Activated T-helper 2 cell treated with anti-CD3 and anti-CD28 coated beads, Interferon-gamma antibody, Interleukin-2, Interleukin-4, amounts not matched to agents 10 μg/mL and 5 μg/mL and 100 μg/mL, durations not matched to agents 14 hours and 24 hours and 36 hours (primary cell): ENCODE results near the gene S100A10. TPM values are rescaled to one million over a fixed set of nuclear protein-coding genes. Genes with fewer than 3 reads are reported as not detected.
A peak's percentile ranks its signal among the peaks of the same experiment; 100 is the strongest.

Source experiments
- DNase-seq: peaks from one replicate; pipeline ENCODE4 v3.0.0; 2021; ENCODE audit warnings: low spot score
- H3K27ac Mint-ChIP-seq: one replicate; pipeline ENCODE4 v1.8.0; 2021; ENCODE audit warnings: mixed read lengths
- H3K27me3 Mint-ChIP-seq: one replicate; pipeline ENCODE4 v1.8.0; 2021; ENCODE audit warnings: low read depth, mixed read lengths
- H3K36me3 Mint-ChIP-seq: one replicate; pipeline ENCODE4 v1.8.0; 2021; ENCODE audit warnings: low read depth, mixed read lengths
- H3K4me1 Mint-ChIP-seq: one replicate; pipeline ENCODE4 v1.8.0; 2021; ENCODE audit warnings: low read depth, mixed read lengths
- H3K4me3 Mint-ChIP-seq: one replicate; pipeline ENCODE4 v1.8.0; 2021; ENCODE audit warnings: low read depth, mild to moderate bottlenecking, moderate library complexity, mixed read lengths
- H3K9me3 Mint-ChIP-seq: one replicate; pipeline ENCODE4 v1.8.0; 2021; ENCODE audit warnings: mixed read lengths
- intact Hi-C: fragments of 100-400 bp; cut with micrococcal nuclease; formaldehyde crosslinking; loops from one replicate; pipeline ENCODE4 v1.15.1; 2023
- total RNA-seq: library from RNA; stranded (reverse); gene quantifications from 2 replicates; pipeline ENCODE4 v1.2.3, GENCODE V29; 2022

Gene S100A10
- total RNA-seq, 1 donor from 2014 or later, result 160 TPM

- peaks cover 57% of the 10 kb centered on the region for H3K36me3 Mint-ChIP-seq
- no peak overlapping the region for H3K27ac Mint-ChIP-seq
- DNase-seq, result no peak
- intact Hi-C loops, result loop anchor here (5.0 kb wide), 1 partner anchor 154 kb away; the partner anchor contains the start of gene C2CD4D
- H3K9me3 Mint-ChIP-seq, result no peaks in the 10 kb centered on the region
- no peak overlapping the region for H3K4me3 Mint-ChIP-seq
- no peaks in the 10 kb centered on the region for H3K27me3 Mint-ChIP-seq
- H3K4me1 Mint-ChIP-seq, result peaks cover 65% of the 10 kb centered on the region
These were observed 2.8 kb downstream of the S100A10 start for GRCh38 chr1:151990856-151991198.

DNA sequence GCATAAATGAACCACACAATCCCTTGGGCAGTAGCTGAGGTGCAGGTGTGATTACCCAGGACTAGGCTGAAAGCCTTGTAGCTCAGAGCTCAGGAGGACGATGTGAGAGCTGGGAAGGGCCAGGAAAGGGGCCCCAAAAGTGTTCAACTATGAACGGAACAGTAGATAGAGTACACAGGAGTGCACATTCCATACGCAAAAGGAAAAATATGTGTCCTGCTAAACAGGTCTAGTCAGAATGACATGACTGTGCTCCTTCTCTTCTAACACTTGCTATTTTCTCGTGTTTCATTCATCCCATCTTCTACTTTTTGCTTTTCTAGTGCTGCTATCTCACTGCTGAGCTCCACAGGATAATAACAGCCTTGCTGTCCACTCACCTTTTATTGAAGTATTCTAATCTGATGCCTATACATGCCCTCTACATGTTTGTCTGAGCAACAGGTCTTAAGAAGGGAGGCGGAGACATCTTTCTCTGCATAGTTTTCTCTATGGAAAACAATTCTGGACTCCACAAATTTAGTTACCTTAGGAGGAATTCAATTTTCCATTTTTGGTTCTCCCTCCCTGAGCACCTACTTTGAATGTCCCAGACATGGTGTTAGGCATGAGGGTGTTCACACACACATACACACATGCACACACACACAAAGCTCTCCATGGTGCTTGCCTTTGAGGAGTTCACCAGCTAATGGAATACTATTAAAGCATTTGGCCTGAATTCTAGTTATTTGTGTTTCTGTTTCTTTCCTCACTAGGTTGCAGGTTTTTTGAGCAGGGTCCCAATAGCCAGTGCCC is 3.4 kb downstream of the S100A10 start:
- Mint-ChIP-seq H3K36me3 (peaks cover 63% of the 10 kb centered on the region), H3K4me1 (peaks cover 68% of the 10 kb centered on the region), H3K4me3 (no peak overlapping the region), H3K9me3 (no peaks in the 10 kb centered on the region), H3K27me3 (no peaks in the 10 kb centered on the region), H3K27ac (no peak overlapping the region)
- no peak for DNase-seq
- intact Hi-C loops, result loop anchor here (5.0 kb wide), 1 partner anchor 153 kb away; the partner anchor contains the start of gene C2CD4D

DNA sequence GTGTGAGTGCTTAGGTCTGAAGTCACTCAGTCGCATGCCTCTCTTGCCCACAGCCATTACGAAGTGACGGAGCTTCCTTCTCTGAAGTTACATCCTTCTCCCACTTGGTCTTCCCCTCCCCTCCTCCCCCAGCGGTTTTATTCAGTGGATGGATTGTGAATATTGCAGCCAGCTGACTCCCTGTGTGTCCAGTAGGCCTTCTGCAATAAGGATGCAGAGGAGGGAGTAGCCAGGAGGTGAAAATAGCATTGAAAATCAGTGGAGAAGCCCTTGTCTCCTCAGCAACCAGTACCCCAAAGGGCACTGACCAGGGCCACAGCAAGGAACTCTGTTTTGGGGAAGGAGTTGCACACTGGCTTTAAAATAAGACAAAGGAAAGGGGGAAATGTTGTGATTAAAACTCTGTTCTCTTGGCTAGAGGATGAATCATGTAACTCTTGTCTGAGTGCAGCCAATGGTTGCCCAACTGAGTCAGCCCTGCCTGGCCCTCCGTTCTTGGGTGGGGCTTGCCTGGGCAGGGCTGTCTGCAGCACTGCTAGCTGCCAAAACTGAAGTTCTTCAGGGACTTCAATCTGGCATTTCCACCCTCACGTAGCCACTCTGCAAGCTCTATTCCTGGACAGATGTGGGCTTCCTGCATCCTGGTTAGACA is 4.3 kb downstream of the S100A10 start:
- Mint-ChIP-seq H3K9me3 (no peaks in the 10 kb centered on the region), H3K27me3 (no peaks in the 10 kb centered on the region), H3K4me3 (no peak overlapping the region), H3K36me3 (peaks cover 72% of the 10 kb centered on the region), H3K4me1 (peaks cover 73% of the 10 kb centered on the region), H3K27ac (no peak overlapping the region)
- peak; percentile 16 for DNase-seq
- intact Hi-C loops, result no loop called here

DNA sequence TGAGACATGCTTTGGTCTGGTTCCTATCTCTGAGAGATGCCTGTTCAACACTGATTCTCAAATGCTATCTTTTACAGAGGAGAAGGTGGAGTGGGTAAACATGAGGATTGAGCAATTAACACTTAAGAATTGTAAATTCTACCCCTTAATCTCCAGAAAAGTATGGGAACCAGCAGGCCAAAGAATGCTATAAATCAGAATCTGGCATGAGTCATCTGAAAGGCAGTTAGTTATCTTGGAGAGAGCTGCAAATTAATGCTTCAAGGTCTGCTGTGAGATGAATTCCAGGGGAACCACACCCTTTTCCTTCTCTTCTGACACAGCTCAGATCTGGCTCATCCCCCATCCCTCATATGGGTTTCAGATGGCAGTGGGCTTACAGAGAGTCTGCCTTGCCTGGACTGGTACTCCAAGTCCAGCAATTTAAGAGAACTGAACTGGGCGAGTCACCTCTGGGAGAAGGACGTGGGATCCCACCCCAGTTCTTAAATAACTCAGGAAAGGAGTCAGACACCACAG is 5.2 kb downstream of the S100A10 start:
- intact Hi-C loops, result no loop called here
- no peaks in the 10 kb centered on the region for H3K9me3 Mint-ChIP-seq
- peaks cover 79% of the 10 kb centered on the region for H3K36me3 Mint-ChIP-seq

GRCh38 chr1:151986501-151987190 is 7.0 kb downstream of the S100A10 start:
- Mint-ChIP-seq H3K27me3 (no peaks in the 10 kb centered on the region), H3K36me3 (peaks cover 80% of the 10 kb centered on the region), H3K4me3 (no peak overlapping the region), H3K9me3 (no peaks in the 10 kb centered on the region), H3K27ac (no peak overlapping the region), H3K4me1 (peaks cover 77% of the 10 kb centered on the region)
- DNase-seq, result no peak
- intact Hi-C loops, result no loop called here

More for the DNA sequence above, 5.2 kb downstream of the S100A10 start:
- Mint-ChIP-seq H3K27me3 (no peaks in the 10 kb centered on the region), H3K27ac (no peak overlapping the region), H3K4me3 (no peak overlapping the region), H3K4me1 (peaks cover 82% of the 10 kb centered on the region)
- no peak for DNase-seq

- Mint-ChIP-seq H3K27ac (peak overlapping the region; percentile 40), H3K27me3 (no peaks in the 10 kb centered on the region), H3K9me3 (no peaks in the 10 kb centered on the region), H3K4me1 (peaks cover 74% of the 10 kb centered on the region), H3K36me3 (peaks cover 82% of the 10 kb centered on the region), H3K4me3 (no peak overlapping the region)
- no peak for DNase-seq
- intact Hi-C loops, result loop anchor here (1.0 to 2.0 kb wide), 2 partner anchors 8 to 17 kb away; partner anchors contain the start of gene S100A10
These were observed 7.9 kb downstream of the S100A10 start for GRCh38 chr1:151985768-151986167.

DNA sequence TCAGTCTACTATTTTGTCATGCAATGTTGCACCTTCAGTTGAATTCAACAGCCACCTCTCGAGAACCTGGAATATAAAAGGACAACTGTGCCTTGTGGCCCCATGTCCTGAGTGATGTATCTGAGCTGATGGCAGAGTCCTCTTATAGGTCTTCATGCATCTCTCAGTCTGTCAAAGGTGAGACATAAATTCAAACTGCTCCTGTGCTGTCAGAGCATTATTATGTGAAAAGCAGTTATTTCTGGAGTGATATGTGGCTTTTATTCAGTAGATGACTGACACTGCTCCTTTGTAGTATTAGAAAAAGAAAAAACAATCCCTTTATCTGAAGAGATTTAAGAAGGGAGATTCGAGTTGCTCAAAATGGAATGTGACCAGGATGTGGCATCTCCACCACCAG is 8.4 kb downstream of the S100A10 start:
- peak overlapping the region; percentile 80 for H3K27ac Mint-ChIP-seq
- peaks cover 85% of the 10 kb centered on the region for H3K36me3 Mint-ChIP-seq

GRCh38 chr1:151984313-151984956 is 9.2 kb downstream of the S100A10 start:
- Mint-ChIP-seq H3K27ac (peak overlapping the region; percentile 80), H3K9me3 (no peaks in the 10 kb centered on the region), H3K27me3 (no peaks in the 10 kb centered on the region), H3K4me3 (peak overlapping the region; percentile 15), H3K36me3 (peaks cover 87% of the 10 kb centered on the region), H3K4me1 (peaks cover 65% of the 10 kb centered on the region)
- DNase-seq, result peak; percentile 37
- intact Hi-C loops, result loop anchor here (2.0 kb wide), 1 partner anchor 16 kb away; no protein-coding TSS in a partner anchor

More for the DNA sequence above, 8.4 kb downstream of the S100A10 start:
- H3K27me3 Mint-ChIP-seq, result no peaks in the 10 kb centered on the region
- peaks cover 69% of the 10 kb centered on the region for H3K4me1 Mint-ChIP-seq
- DNase-seq, result no peak
- H3K9me3 Mint-ChIP-seq, result no peaks in the 10 kb centered on the region
- H3K4me3 Mint-ChIP-seq, result peak overlapping the region; percentile 27
- intact Hi-C loops, result loop anchor here (1.0 to 2.0 kb wide), 2 partner anchors 8 to 16 kb away; partner anchors contain the start of gene S100A10

- peaks cover 10% of the 10 kb centered on the region for H3K27me3 Mint-ChIP-seq
- no peak overlapping the region for H3K4me3 Mint-ChIP-seq
- intact Hi-C loops, result no loop called here
These were observed 11.2 kb downstream of the S100A10 start for GRCh38 chr1:151982300-151983005.

GRCh38 chr1:151981178-151981525 is 12.5 kb downstream of the S100A10 start:
- Mint-ChIP-seq H3K36me3 (peaks cover 66% of the 10 kb centered on the region), H3K4me3 (no peak overlapping the region), H3K27ac (no peak overlapping the region), H3K9me3 (no peaks in the 10 kb centered on the region), H3K4me1 (peaks cover 60% of the 10 kb centered on the region), H3K27me3 (peaks cover 17% of the 10 kb centered on the region)
- DNase-seq, result no peak
- intact Hi-C loops, result no loop called here

More at GRCh38 chr1:151982300-151983005, 11.2 kb downstream of the S100A10 start:
- H3K27ac Mint-ChIP-seq, result no peak overlapping the region
- peaks cover 75% of the 10 kb centered on the region for H3K36me3 Mint-ChIP-seq
- H3K9me3 Mint-ChIP-seq, result no peaks in the 10 kb centered on the region
- DNase-seq, result no peak
- H3K4me1 Mint-ChIP-seq, result peaks cover 64% of the 10 kb centered on the region

DNA sequence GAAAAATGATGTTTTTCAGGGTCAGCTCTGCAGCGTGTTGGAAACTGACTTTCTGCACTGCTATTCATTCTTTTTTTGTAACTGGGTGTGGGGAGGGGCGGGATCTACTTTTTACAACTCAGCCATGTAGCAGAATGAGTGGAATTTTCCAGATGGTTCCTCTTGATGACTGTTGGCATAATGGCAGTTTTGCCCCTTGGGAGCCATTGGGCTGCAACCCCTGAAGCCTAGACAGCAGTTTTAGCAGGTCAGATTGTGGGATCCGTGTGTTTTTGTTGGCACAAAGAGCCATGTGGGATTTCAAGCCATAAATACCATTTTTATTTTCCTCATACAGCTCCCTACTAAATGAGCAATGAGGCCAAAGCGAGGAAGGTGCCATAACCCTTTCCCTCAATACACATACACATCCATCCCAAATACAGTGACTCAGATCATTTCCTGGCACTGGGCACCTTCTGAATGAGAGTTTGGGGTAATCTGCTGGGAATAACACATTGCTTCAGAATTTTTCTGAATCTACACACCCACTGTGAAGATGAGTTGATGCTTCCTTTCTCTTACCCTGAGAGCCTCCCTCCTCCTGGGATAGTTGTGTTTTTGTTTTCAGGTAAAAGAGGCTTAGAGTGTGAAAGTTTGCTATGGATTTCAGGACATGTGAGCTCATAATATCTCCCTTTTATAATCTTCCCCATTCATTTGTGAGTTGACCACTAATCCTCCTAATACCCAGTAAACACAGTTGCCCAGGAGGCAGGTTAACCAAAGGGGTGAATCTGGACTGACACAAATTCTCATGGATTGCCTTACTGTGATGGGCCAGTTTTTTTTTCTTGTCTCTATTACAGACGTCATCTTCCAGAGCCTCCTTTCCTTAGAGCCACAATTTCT is 13.1 kb downstream of the S100A10 start:
- Mint-ChIP-seq H3K9me3 (no peaks in the 10 kb centered on the region), H3K27me3 (peaks cover 17% of the 10 kb centered on the region), H3K36me3 (peaks cover 60% of the 10 kb centered on the region), H3K27ac (no peak overlapping the region), H3K4me3 (no peak overlapping the region), H3K4me1 (peaks cover 55% of the 10 kb centered on the region)
- no peak for DNase-seq
- intact Hi-C loops, result no loop called here
